ENCODE data around the gene ZNF584.
A peak's percentile ranks its signal among the peaks of the same experiment; 100 is the strongest.
"Not testable (repeated sequence)": the region's sequence is repeated elsewhere in the genome, so short reads cannot be mapped to it uniquely, and the experiment has no call there.

The ZNF584 gene

GRCh38 chr19:58398087-58398486 lies 10.4 kb upstream of the ZNF584 start:
- POLR2A ChIA-PET, result no interaction called here
- TF ChIP-seq CTCF (IDR thresholded peaks at IDR 0.05; ENCODE audit: control extremely low read depth, extremely low read depth, low read depth, missing control alignments), result no peak
- CTCF ChIA-PET, result no interaction called here
- DNase-seq (ENCODE audit: extremely low spot score), result no peak

- no peak for TF ChIP-seq CTCF (IDR thresholded peaks at IDR 0.05; ENCODE audit: control extremely low read depth, extremely low read depth, low read depth, missing control alignments)
- ChIA-PET POLR2A (no interaction called here), CTCF (no interaction called here)
- no peak for DNase-seq (ENCODE audit: extremely low spot score)
Observed at GRCh38 chr19:58398545-58398944, 9.9 kb upstream of the ZNF584 start.

- TF ChIP-seq CTCF (IDR thresholded peaks at IDR 0.05; ENCODE audit: control extremely low read depth, extremely low read depth, low read depth, missing control alignments), result no peak
- ChIA-PET CTCF (no interaction called here), POLR2A (interaction anchor here (1.2 kb wide), 1 partner anchor 12 kb away, joined by 5 read pairs; no protein-coding TSS in a partner anchor)
- DNase-seq (ENCODE audit: extremely low spot score), result no peak
Observed at GRCh38 chr19:58399903-58400302, 8.5 kb upstream of the ZNF584 start.

- DNase-seq (ENCODE audit: extremely low spot score), result no peak
- POLR2A ChIA-PET, result interaction anchor here (1.2 kb wide), 1 partner anchor 12 kb away, joined by 5 read pairs; no protein-coding TSS in a partner anchor
- no peak for TF ChIP-seq CTCF (IDR thresholded peaks at IDR 0.05; ENCODE audit: control extremely low read depth, extremely low read depth, low read depth, missing control alignments)
- CTCF ChIA-PET, result no interaction called here
Observed at GRCh38 chr19:58400316-58400915, 8.0 kb upstream of the ZNF584 start.

- ChIA-PET POLR2A (no interaction called here), CTCF (no interaction called here)
- DNase-seq (ENCODE audit: extremely low spot score), result peak; percentile 99
- TF ChIP-seq CTCF (IDR thresholded peaks at IDR 0.05; ENCODE audit: control extremely low read depth, extremely low read depth, low read depth, missing control alignments), result no peak
Observed at GRCh38 chr19:58400916-58401839, 7.3 kb upstream of the ZNF584 start.

- POLR2A ChIA-PET, result interaction anchor here (0.7 kb wide), 1 partner anchor 1047 kb away, joined by 14 read pairs; no protein-coding TSS in a partner anchor
- DNase-seq (ENCODE audit: extremely low spot score), result no peak
- TF ChIP-seq CTCF (IDR thresholded peaks at IDR 0.05; ENCODE audit: control extremely low read depth, extremely low read depth, low read depth, missing control alignments), result no peak
- CTCF ChIA-PET, result interaction anchor here (1.0 kb wide), 1 partner anchor 20 kb away, joined by 3 read pairs; no protein-coding TSS in a partner anchor
Observed at GRCh38 chr19:58401840-58402421, 6.5 kb upstream of the ZNF584 start.

- DNase-seq (ENCODE audit: extremely low spot score); POLR2A ChIA-PET; CTCF ChIA-PET: not testable (repeated sequence)
Observed at GRCh38 chr19:58403920-58404478, 4.5 kb upstream of the ZNF584 start.
